ENCODE measurements around the gene RPH3AL.

Gene RPH3AL

DNA sequence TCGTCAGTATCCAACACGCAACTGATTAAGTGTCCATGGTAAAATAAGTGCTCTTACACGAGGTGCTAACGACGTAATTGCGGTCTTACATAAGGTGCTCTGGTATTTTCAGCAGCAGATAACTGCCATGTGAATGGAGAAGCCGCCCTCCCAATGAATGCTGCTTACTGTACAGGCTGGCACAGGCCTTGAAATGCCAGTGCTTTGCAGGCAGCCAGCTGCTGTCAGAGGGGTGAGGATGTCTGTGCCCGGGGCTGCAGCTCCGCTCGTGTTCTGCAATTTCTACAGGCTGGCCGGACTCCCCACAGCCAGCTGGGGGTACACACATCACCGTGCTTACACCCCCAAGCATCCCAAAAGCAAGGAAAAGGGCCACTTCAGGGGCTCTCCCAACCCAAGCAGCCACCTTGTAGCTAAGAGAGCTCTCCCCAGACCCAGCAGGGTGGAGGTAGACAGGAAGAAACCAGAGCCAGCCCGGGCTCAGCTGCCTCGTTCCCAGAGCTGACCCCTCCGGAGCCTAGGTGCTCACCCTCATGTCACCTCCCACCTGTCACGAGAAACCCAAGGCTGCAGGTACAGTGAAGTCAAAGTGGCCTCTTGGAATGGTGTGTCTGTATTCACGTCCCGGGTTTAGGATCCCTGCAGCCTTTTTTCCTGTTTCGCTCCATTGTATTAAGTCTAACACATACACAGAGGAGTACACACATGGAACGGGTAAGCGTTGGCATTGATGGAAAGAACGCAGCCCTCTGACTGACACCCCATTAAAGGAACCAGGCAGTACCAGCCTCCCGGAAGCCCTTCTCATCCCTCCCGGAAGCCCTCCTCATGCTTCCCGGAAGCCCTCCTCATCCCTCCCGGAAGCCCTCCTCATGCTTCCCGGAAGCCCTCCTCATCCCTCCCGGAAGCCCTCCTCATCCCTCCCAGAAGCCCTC lies 27.2 kb upstream of the RPH3AL start:
- POLR2A ChIA-PET = no interaction called here
- no peaks in the 10 kb centered on the region for H3K9me3 ChIP-seq (ENCODE audit: control extremely low read depth in 1 of 5, control insufficient read depth in 4 of 5, insufficient read depth in 2 of 5, low read depth in 1 of 5, low read length in 4 of 5)
- CTCF ChIA-PET = no interaction called here

DNA sequence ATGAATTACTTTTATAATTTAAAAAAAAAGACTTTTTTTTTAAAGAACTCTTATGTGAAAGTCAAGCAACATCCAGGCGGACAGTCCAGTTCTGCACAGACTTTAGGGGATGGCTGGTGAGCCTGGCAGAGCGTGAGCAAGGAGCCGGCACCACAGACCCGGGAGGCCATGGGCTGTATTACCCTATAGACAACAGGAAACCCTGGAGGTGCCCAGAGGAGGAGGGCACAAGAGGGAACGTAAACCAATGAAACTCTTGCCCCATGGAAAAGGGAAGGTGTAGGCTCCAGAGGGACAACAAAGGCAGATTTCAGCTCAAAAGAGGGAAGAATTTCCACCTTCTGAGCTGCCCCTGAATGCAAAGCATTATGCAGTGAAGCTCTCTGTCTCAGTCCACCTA lies 25.5 kb upstream of the RPH3AL start:
- WGBS (ENCODE audit: insufficient coverage) = 100% methylated on average over 2 of the region's 5 CpGs

More for the DNA sequence above, 27.2 kb upstream of the RPH3AL start:
- Histone ChIP-seq H3K36me3 (ENCODE audit: control insufficient read depth in 4 of 4, insufficient read depth in 4 of 4, low read length in 3 of 4) (no peaks in the 10 kb centered on the region), H3K4me1 (ENCODE audit: control extremely low read depth in 1 of 4, control insufficient read depth in 4 of 4, insufficient read depth in 4 of 4, low read length in 3 of 4) (peaks cover 0 to 8% (median 1%) of the 10 kb centered on the region in 4 experiments), H3K4me3 (ENCODE audit: control insufficient read depth in 1 of 7, extremely low read depth in 1 of 7, insufficient read depth in 4 of 7, low read depth in 2 of 7, low read length in 6 of 7) (no peak overlapping the region), H3K27me3 (replicated peaks in 2 of 5; ENCODE audit: control insufficient read depth in 4 of 5, insufficient read depth in 5 of 5, low read length in 4 of 5) (peaks cover 0 to 19% (median 5%) of the 10 kb centered on the region in 5 experiments), H3K27ac (ENCODE audit: insufficient read depth in 1 of 2, low read depth in 1 of 2, low read length in 2 of 2, poor library complexity in 1 of 2, severe bottlenecking in 2 of 2) (no peak overlapping the region)
- 97% methylated on average over 26 of the region's 28 CpGs for WGBS (ENCODE audit: insufficient coverage)
- peak in 1 of 3 donors; percentile 74 for DNase-seq

DNA sequence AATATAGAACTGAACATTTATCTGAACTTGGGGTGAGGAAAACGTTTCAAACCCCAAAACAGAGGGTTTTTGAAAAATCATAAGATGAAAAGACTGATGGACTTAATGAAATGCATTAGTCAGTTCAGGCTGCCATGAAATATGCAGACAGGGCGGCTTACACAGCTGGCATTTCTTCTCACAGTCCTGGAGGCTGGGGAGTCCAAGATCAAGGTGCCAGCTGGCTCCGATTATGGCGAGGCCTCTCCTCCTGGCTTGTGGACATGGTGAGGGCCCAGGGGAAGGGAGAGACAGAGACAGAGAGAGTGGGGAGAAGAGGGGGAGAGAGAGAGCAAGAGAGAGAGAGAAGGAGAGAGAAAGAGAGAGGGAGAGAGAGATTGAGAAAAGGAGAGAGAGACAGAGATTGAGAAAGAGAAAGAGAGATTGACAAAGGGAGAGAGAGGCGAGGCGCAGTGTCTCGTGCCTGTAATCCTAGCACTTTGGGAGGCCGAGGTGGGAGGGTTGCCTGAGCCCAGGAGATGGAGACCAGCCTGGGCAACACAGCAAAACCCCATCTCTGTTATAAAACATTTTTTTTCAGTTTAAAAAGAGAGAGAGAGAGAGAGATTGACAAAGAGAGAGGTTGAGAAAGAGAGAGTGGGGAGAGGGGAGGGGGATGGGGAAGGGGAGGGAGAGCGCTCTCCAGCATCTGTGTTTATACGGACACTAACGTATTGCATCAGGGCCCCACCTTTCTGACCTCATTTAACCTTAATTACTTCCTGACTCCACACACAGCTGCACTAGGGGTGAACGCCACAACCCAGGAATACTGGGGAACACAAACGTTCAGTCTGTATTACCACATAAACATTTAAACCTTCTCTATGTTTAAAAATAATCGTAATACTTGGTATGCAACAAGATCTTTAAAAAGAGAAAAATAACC lies 24.6 kb upstream of the RPH3AL start:
- CTCF ChIA-PET = interaction anchor here (1.0 to 2.1 kb wide), 3 partner anchors 8 to 34 kb away, joined by 3 to 5 read pairs (median 3); no protein-coding TSS in a partner anchor
- peaks cover 0 to 7% (median 1%) of the 10 kb centered on the region in 4 experiments for H3K4me1 ChIP-seq (ENCODE audit: control extremely low read depth in 1 of 4, control insufficient read depth in 4 of 4, insufficient read depth in 4 of 4, low read length in 3 of 4)
- no peak overlapping the region for H3K4me3 ChIP-seq (ENCODE audit: control insufficient read depth in 1 of 7, extremely low read depth in 1 of 7, insufficient read depth in 4 of 7, low read depth in 2 of 7, low read length in 6 of 7)
- no peak overlapping the region for H3K27ac ChIP-seq (ENCODE audit: insufficient read depth in 1 of 2, low read depth in 1 of 2, low read length in 2 of 2, poor library complexity in 1 of 2, severe bottlenecking in 2 of 2)
- WGBS (ENCODE audit: insufficient coverage) = 91% methylated on average over 6 of the region's 14 CpGs
- POLR2A ChIA-PET = interaction anchor here (0.9 kb wide), 1 partner anchor 23 kb away, joined by 3 read pairs; no protein-coding TSS in a partner anchor
- DNase-seq = peak in 1 of 3 donors; percentile 44
- peaks cover 0 to 6% (median 4%) of the 10 kb centered on the region in 5 experiments for H3K27me3 ChIP-seq (replicated peaks in 2 of 5; ENCODE audit: control insufficient read depth in 4 of 5, insufficient read depth in 5 of 5, low read length in 4 of 5)
- no peaks in the 10 kb centered on the region for H3K36me3 ChIP-seq (ENCODE audit: control insufficient read depth in 4 of 4, insufficient read depth in 4 of 4, low read length in 3 of 4)
- no peaks in the 10 kb centered on the region for H3K9me3 ChIP-seq (ENCODE audit: control extremely low read depth in 1 of 5, control insufficient read depth in 4 of 5, insufficient read depth in 2 of 5, low read depth in 1 of 5, low read length in 4 of 5)

More for the DNA sequence above, 25.5 kb upstream of the RPH3AL start:
- H3K4me1 ChIP-seq (ENCODE audit: control extremely low read depth in 1 of 4, control insufficient read depth in 4 of 4, insufficient read depth in 4 of 4, low read length in 3 of 4) = peaks cover 0 to 7% (median 1%) of the 10 kb centered on the region in 4 experiments
- peaks cover 0 to 12% (median 4%) of the 10 kb centered on the region in 5 experiments for H3K27me3 ChIP-seq (replicated peaks in 2 of 5; ENCODE audit: control insufficient read depth in 4 of 5, insufficient read depth in 5 of 5, low read length in 4 of 5)
- H3K36me3 ChIP-seq (ENCODE audit: control insufficient read depth in 4 of 4, insufficient read depth in 4 of 4, low read length in 3 of 4) = no peaks in the 10 kb centered on the region
- no peaks in the 10 kb centered on the region for H3K9me3 ChIP-seq (ENCODE audit: control extremely low read depth in 1 of 5, control insufficient read depth in 4 of 5, insufficient read depth in 2 of 5, low read depth in 1 of 5, low read length in 4 of 5)
- CTCF ChIA-PET = interaction anchor here (1.2 kb wide), 1 partner anchor 13 kb away, joined by 4 read pairs; no protein-coding TSS in a partner anchor
- no peak overlapping the region for H3K27ac ChIP-seq (ENCODE audit: insufficient read depth in 1 of 2, low read depth in 1 of 2, low read length in 2 of 2, poor library complexity in 1 of 2, severe bottlenecking in 2 of 2)
- DNase-seq = no peak
- POLR2A ChIA-PET = no interaction called here
- no peak overlapping the region for H3K4me3 ChIP-seq (ENCODE audit: control insufficient read depth in 1 of 7, extremely low read depth in 1 of 7, insufficient read depth in 4 of 7, low read depth in 2 of 7, low read length in 6 of 7)

DNA sequence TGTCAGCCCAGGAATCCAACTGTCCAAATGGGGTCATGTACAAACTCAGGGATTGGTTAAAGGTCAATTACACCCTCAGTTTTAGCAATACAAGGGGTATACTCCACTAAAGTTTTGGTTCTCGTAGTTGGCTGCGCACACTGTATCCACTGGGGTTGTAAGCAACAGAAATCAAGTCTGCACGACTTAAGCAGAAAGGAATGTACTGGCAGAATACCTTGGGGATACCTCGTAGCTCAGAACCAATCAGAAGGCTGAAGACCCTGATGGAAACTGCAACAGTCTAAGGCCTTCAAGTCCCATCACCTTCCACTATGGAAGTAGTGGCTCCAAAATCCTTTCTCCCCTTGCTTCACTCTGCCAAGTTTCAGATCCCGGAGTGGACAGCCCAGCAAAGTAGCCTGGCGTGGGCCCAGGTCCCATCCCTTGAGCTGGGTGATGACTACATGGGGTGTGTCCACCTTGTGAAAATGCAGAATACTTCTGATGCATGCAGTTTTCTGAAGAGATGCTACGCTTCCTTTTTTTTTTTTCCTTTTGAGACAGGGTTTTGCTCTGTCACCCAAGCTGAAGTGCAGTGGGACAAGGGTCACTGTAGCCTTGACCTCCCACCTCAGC lies 21.1 kb upstream of the RPH3AL start:
- 88% methylated on average over 6 of the region's 7 CpGs for WGBS (ENCODE audit: insufficient coverage)
- H3K4me3 ChIP-seq (ENCODE audit: control insufficient read depth in 1 of 7, extremely low read depth in 1 of 7, insufficient read depth in 4 of 7, low read depth in 2 of 7, low read length in 6 of 7) = no peak overlapping the region
- peaks cover 0 to 4% (median 2%) of the 10 kb centered on the region in 5 experiments for H3K27me3 ChIP-seq (replicated peaks in 2 of 5; ENCODE audit: control insufficient read depth in 4 of 5, insufficient read depth in 5 of 5, low read length in 4 of 5)
- H3K36me3 ChIP-seq (ENCODE audit: control insufficient read depth in 4 of 4, insufficient read depth in 4 of 4, low read length in 3 of 4) = no peaks in the 10 kb centered on the region
- peaks cover 0 to 7% (median 1%) of the 10 kb centered on the region in 4 experiments for H3K4me1 ChIP-seq (ENCODE audit: control extremely low read depth in 1 of 4, control insufficient read depth in 4 of 4, insufficient read depth in 4 of 4, low read length in 3 of 4)
- ChIA-PET CTCF (interaction anchor here (0.9 kb wide), 1 partner anchor 191 kb away, joined by 3 read pairs; no protein-coding TSS in a partner anchor), POLR2A (interaction anchor here (1.5 kb wide), 1 partner anchor 23 kb away, joined by 3 read pairs; no protein-coding TSS in a partner anchor)
- H3K9me3 ChIP-seq (ENCODE audit: control extremely low read depth in 1 of 5, control insufficient read depth in 4 of 5, insufficient read depth in 2 of 5, low read depth in 1 of 5, low read length in 4 of 5) = peaks cover 0 to under 1% (median 0%) of the 10 kb centered on the region in 5 experiments
- H3K27ac ChIP-seq (ENCODE audit: insufficient read depth in 1 of 2, low read depth in 1 of 2, low read length in 2 of 2, poor library complexity in 1 of 2, severe bottlenecking in 2 of 2) = no peak overlapping the region
- no peak for DNase-seq

DNA sequence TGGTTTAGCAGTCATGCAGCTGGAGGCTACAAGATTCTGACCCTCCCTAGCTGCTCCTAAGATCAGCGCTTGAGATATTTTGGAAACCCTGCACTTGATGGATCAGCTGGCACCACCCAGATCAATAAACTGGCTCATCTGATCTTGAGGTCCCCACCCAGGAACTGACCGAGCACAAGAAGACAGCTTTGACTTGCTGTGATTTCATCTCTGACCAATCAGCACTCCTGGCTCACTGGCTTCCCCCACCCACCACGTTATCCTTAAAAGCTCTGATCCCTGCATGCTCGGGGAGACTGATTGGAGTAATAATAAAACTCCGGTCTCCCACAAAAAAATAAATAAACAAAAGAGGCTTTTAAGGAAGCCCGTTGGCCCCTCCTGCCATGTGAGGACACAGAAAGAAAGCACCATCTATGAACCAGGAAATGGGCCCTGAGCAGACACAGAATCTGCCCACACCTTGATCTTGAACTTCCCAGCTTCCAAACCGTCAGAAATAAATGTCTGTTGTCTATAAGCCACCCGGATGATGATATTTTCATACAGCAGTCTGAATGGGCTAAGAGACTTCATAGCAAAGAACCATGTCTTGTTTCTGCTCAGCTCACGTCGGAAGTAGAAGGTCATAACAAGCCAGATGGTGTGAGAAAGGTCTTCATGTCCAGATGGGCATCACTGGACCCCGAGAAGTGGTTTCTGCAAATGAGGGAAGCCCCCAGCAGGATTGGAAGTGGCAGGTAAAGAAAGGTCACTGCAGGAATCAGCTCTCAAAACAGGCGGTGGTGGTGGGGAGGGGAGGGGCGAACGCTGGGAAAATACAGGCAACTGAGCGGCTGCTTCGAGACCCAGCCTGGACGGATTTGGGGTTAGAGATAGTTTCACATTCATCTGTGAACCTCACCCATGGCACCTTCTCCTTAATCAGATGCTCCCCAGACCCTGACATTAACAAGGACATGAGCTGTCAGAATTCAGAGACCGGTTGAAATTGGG lies 19.8 kb upstream of the RPH3AL start:
- no peak for DNase-seq
- ChIA-PET CTCF (no interaction called here), POLR2A (interaction anchor here (1.5 kb wide), 1 partner anchor 22 kb away, joined by 3 read pairs; no protein-coding TSS in a partner anchor)
- Histone ChIP-seq H3K4me3 (ENCODE audit: control insufficient read depth in 1 of 7, extremely low read depth in 1 of 7, insufficient read depth in 4 of 7, low read depth in 2 of 7, low read length in 6 of 7) (no peak overlapping the region), H3K9me3 (ENCODE audit: control extremely low read depth in 1 of 5, control insufficient read depth in 4 of 5, insufficient read depth in 2 of 5, low read depth in 1 of 5, low read length in 4 of 5) (peaks cover 0 to 12% (median 2%) of the 10 kb centered on the region in 5 experiments), H3K27me3 (replicated peaks in 2 of 5; ENCODE audit: control insufficient read depth in 4 of 5, insufficient read depth in 5 of 5, low read length in 4 of 5) (peaks cover 0 to 4% (median 0%) of the 10 kb centered on the region in 5 experiments), H3K4me1 (ENCODE audit: control extremely low read depth in 1 of 4, control insufficient read depth in 4 of 4, insufficient read depth in 4 of 4, low read length in 3 of 4) (peaks cover 0 to 3% (median 0%) of the 10 kb centered on the region in 4 experiments), H3K27ac (ENCODE audit: insufficient read depth in 1 of 2, low read depth in 1 of 2, low read length in 2 of 2, poor library complexity in 1 of 2, severe bottlenecking in 2 of 2) (no peak overlapping the region), H3K36me3 (ENCODE audit: control insufficient read depth in 4 of 4, insufficient read depth in 4 of 4, low read length in 3 of 4) (no peaks in the 10 kb centered on the region)
- 97% methylated on average over 14 of the region's 18 CpGs for WGBS (ENCODE audit: insufficient coverage)

Measured in common myeloid progenitor, CD34-positive (primary cell).